Measurements from ENCODE around the gene DNAJC15.

DNAJC15 gene

GRCh38 chr13:43100667-43101066 is 77.3 kb downstream of the DNAJC15 start:
- TF ChIP-seq GATA1 (IDR thresholded peaks at IDR 0.05; ENCODE audit: low read depth, low read length) (no peak), POLR2A (IDR thresholded peaks at IDR 0.05; ENCODE audit: low read length) (no peak)
- DNase-seq: no peak

- no peak for DNase-seq
- TF ChIP-seq GATA1 (IDR thresholded peaks at IDR 0.05; ENCODE audit: low read depth, low read length) (no peak), POLR2A (IDR thresholded peaks at IDR 0.05; ENCODE audit: low read length) (no peak)
Observed at GRCh38 chr13:43102304-43102703, 78.9 kb downstream of the DNAJC15 start.

- no peak for DNase-seq
- TF ChIP-seq POLR2A (IDR thresholded peaks at IDR 0.05; ENCODE audit: low read length): no peak
- TF ChIP-seq GATA1 (IDR thresholded peaks at IDR 0.05; ENCODE audit: low read depth, low read length): no peak
Observed at GRCh38 chr13:43107780-43108179, 84.4 kb downstream of the DNAJC15 start.

DNA sequence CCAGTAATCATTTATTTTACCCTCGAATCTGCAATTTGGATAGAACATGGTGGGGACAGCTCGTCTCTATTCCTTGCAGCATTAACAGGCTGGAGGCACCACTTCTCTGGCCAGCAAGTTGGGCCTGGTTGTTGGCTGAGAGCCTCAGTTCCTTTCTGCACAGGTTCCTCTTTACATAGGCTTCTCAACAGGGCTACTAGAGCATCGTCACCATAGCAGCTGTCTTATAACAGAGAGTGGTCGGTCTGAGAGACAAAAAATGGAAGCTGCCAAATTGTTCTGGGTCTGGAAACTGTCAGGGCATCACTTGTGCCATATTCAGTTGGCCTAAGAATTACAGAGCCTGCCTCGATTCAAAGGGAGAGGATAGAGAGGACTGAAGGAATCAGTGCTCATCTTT is 86.7 kb downstream of the DNAJC15 start:
- DNase-seq: no peak
- TF ChIP-seq POLR2A (IDR thresholded peaks at IDR 0.05; ENCODE audit: low read length) (no peak), GATA1 (IDR thresholded peaks at IDR 0.05; ENCODE audit: low read depth, low read length) (no peak)

GRCh38 chr13:43110658-43111057 is 87.3 kb downstream of the DNAJC15 start:
- peak in 1 of 2 experiments; percentile 18 for DNase-seq
- TF ChIP-seq POLR2A (IDR thresholded peaks at IDR 0.05; ENCODE audit: low read length) (no peak), GATA1 (IDR thresholded peaks at IDR 0.05; ENCODE audit: low read depth, low read length) (no peak)

DNA sequence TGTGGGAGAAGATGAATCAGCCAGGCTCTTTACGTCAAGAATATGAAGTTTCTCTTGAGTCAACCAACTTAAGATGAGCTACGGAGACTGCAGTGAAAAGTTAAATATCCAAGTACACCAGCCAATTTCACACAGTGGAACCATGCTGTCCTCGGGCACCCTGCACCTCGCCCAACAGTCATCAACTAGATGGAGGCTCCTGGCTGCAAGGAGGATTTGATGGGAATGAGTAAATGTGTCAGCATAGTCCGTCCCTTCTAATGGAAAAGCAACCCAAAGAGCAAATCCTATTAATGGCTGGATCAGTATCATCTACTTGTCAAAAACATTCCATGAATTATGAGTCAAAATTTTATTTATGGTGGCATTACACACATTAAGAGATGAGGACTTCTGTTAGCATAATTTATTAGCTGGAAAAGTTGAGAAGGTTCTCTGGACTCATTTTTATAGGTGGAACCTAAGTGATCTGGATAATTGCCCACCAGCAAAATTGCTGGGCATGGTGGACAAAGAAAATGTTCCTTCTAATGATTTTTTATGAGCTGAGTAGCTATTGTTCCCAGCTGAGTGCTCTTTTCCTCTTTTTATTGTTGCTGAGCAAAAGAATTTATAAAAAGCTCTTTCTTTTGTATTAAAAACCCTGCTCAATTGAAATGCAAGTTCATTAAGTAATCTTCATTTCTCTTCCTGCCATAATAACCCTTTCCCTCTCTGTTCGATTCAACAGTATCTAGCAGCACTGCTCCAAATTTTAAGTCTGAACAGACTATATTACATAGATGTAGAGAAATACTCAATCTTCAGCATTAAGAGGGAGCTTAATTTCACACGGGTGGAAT is 88.4 kb downstream of the DNAJC15 start:
- no peak for DNase-seq
- TF ChIP-seq POLR2A (IDR thresholded peaks at IDR 0.05; ENCODE audit: low read length) (no peak), GATA1 (IDR thresholded peaks at IDR 0.05; ENCODE audit: low read depth, low read length) (no peak)

- DNase-seq: no peak
- TF ChIP-seq GATA1 (IDR thresholded peaks at IDR 0.05; ENCODE audit: low read depth, low read length): no peak
- TF ChIP-seq POLR2A (IDR thresholded peaks at IDR 0.05; ENCODE audit: low read length): no peak
Observed at GRCh38 chr13:43113603-43114002, 90.2 kb downstream of the DNAJC15 start.

GRCh38 chr13:43114504-43114903 is 91.1 kb downstream of the DNAJC15 start:
- no peak for DNase-seq
- TF ChIP-seq POLR2A (IDR thresholded peaks at IDR 0.05; ENCODE audit: low read length): no peak
- no peak for TF ChIP-seq GATA1 (IDR thresholded peaks at IDR 0.05; ENCODE audit: low read depth, low read length)

GRCh38 chr13:43115141-43115540 is 91.8 kb downstream of the DNAJC15 start:
- TF ChIP-seq GATA1 (IDR thresholded peaks at IDR 0.05; ENCODE audit: low read depth, low read length) (no peak), POLR2A (IDR thresholded peaks at IDR 0.05; ENCODE audit: low read length) (no peak)
- DNase-seq: no peak

DNA sequence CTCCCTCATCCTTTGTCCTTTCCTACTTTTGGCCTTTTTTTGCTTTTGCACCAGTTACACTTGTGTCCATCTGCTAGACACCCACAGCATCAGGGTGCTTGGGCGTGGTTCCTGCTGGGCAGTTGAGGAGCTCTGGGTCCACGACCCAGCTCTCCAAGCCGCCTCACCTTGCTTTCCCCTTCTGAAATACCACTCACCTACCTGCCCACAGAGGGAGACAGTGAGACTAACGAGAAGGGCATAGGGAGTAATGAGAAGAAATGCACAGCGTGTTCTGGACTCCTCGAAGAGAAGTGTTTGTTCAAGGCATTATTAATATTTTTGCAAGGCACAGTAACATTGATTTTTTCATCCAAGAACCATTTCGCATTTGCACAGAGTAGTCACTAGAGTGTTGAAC is 92.9 kb downstream of the DNAJC15 start:
- TF ChIP-seq POLR2A (IDR thresholded peaks at IDR 0.05; ENCODE audit: low read length) (no peak), GATA1 (IDR thresholded peaks at IDR 0.05; ENCODE audit: low read depth, low read length) (no peak)
- DNase-seq: peak in 1 of 2 experiments; percentile 2

DNA sequence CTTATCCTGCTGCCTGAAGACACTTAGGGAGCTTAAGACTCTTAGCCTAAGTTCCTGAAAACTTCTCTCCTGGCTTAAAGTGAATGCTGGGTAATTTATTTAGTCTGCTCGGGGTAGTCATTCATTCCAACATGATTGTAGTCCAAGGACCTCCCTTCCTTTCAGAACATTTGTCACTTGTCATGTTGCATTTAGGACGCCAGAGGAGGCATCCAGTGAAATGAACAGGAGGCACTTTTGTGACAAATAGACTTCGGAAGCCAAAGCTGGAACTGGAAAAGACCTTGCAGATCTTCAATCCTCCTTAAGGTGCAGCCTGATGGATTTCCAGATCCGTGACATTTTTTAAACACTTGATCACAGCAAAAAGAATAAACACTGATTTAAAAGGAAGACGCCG is 95.1 kb downstream of the DNAJC15 start:
- no peak for DNase-seq
- TF ChIP-seq GATA1 (IDR thresholded peaks at IDR 0.05; ENCODE audit: low read depth, low read length): no peak
- TF ChIP-seq POLR2A (IDR thresholded peaks at IDR 0.05; ENCODE audit: low read length): no peak

DNA sequence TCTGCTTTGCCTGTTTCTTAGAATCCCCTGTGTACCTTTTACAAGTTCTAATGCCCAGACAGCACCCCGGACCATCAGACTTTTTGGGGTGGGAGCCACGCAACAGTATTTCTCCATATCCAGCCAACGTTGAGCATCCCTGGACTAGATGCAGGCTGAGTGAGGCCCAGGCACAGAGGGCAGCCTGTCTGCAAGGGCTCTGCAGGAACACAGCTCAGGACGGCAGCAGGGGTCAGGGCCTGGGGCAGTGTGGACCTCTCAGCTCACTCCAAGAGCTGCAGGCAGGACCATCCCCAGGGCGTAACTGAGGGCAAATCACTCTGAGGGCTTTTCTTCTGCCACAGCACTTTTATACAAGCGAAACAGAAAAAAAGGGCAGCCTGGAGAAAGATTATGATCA is 95.8 kb downstream of the DNAJC15 start:
- TF ChIP-seq GATA1 (IDR thresholded peaks at IDR 0.05; ENCODE audit: low read depth, low read length) (no peak), POLR2A (IDR thresholded peaks at IDR 0.05; ENCODE audit: low read length) (no peak)
- DNase-seq: no peak

- DNase-seq: no peak
- TF ChIP-seq POLR2A (IDR thresholded peaks at IDR 0.05; ENCODE audit: low read length): no peak
- TF ChIP-seq GATA1 (IDR thresholded peaks at IDR 0.05; ENCODE audit: low read depth, low read length): no peak
Observed at GRCh38 chr13:43122791-43123190, 99.4 kb downstream of the DNAJC15 start.

DNA sequence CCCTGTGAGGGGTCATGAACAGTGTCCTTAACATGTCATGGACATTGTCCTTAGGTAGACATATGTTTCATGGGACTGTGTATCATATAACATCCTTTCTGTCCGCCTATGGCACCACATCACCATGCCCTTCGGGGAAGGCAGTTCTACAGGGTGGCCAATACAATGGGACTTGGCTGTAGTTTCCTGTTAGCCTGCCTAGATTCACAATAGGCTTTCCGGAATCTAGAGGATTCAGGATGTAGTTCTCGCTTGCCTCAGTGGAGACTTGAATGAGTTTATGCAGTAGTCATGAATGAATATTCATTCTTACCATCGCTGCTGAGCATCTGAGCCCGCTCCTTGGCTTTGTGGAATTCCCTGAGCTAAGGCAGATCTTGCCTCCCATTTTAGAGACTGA is 100.5 kb downstream of the DNAJC15 start:
- TF ChIP-seq GATA1 (IDR thresholded peaks at IDR 0.05; ENCODE audit: low read depth, low read length) (no peak), POLR2A (IDR thresholded peaks at IDR 0.05; ENCODE audit: low read length) (no peak)
- no peak for DNase-seq

DNA sequence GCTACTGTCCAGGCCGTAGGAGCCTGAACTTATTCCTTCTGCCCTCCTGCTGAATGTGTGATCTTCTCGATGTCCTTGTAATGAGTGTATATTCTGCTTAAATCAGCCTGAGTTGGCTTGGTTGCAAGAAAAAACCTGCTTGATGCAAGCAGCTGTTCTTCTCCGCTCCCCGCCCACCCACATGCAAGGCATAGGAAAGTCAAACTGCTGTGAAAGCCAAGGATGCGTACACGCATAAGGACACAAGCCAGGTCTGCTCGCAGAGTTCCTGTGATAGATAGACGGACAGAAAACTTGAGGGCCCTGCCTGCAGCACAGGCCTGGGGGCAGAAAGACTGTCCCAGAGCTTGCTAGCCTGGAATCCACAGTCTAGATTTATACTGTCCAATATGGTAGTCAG is 101.1 kb downstream of the DNAJC15 start:
- no peak for DNase-seq
- TF ChIP-seq GATA1 (IDR thresholded peaks at IDR 0.05; ENCODE audit: low read depth, low read length): no peak
- TF ChIP-seq POLR2A (IDR thresholded peaks at IDR 0.05; ENCODE audit: low read length): no peak

All from erythroblast (primary cell).